ENCODE data around the gene PRRT2. TPM values are rescaled to one million over a fixed set of nuclear protein-coding genes. Genes with fewer than 3 reads are reported as not detected.

PRRT2 gene
- total RNA-seq, 1 donor from 2014 or later = 2.1 TPM

DNA sequence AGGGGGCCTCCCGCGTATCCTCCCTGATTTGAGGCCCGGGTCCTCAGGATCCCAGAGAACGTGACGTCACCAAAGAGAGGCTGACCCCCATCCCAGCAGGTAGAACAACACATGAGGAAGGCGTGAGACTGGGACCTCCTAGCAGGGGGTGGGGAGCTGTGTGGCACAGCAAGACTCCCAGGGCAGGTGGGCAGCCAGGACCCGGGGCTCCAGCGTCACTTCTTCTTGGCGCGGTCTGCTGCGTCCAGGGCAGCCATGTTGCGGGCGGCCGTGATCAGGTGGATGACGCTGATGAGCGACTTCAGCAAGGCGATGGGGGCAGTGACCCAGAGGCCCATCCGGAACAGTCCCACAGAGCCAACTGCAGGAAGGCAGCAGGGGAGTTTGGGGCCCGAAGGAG lies 47.0 kb downstream of the PRRT2 start:
- peaks cover 38% of the 10 kb centered on the region for H3K4me1 ChIP-seq
- no peaks in the 10 kb centered on the region for H3K9me3 ChIP-seq (replicated peaks)
- intact Hi-C loops (cut with micrococcal nuclease) = no loop called here
- no peaks in the 10 kb centered on the region for H3K27me3 ChIP-seq (ENCODE audit: low read depth)
- DNase-seq = no peak
- TF ChIP-seq, protein P1, sequence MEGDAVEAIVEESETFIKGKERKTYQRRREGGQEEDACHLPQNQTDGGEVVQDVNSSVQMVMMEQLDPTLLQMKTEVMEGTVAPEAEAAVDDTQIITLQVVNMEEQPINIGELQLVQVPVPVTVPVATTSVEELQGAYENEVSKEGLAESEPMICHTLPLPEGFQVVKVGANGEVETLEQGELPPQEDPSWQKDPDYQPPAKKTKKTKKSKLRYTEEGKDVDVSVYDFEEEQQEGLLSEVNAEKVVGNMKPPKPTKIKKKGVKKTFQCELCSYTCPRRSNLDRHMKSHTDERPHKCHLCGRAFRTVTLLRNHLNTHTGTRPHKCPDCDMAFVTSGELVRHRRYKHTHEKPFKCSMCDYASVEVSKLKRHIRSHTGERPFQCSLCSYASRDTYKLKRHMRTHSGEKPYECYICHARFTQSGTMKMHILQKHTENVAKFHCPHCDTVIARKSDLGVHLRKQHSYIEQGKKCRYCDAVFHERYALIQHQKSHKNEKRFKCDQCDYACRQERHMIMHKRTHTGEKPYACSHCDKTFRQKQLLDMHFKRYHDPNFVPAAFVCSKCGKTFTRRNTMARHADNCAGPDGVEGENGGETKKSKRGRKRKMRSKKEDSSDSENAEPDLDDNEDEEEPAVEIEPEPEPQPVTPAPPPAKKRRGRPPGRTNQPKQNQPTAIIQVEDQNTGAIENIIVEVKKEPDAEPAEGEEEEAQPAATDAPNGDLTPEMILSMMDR (IDR thresholded peaks at IDR 0.05; ENCODE audit: borderline replicate concordance) = no peak
- H3K4me3 ChIP-seq = no peak overlapping the region
- H3K36me3 ChIP-seq = peaks cover 33% of the 10 kb centered on the region
- H3K27ac ChIP-seq (replicated peaks) = no peak overlapping the region

DNA sequence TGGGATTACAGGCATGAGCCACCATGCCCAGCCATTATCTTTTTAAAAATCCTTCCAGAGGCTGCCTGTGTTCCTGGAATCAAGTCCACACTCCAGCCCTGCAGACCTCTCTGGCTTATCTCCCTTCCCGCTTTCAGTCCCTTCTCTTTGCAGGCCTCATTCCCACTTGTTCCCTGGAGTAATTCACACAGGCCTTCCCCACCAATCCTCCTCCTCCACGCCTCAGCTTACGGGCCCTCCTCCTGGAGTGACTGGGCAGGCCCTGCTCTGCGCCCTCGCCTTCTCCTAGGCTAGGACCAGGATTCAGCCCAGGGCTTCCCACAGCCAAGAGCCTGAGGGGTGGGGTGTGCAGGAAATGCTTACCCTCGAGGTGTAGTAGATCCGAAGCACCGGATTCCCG lies 48.2 kb downstream of the PRRT2 start:
- Histone ChIP-seq H3K9me3 (replicated peaks) (no peaks in the 10 kb centered on the region), H3K27me3 (ENCODE audit: low read depth) (no peaks in the 10 kb centered on the region), H3K36me3 (peaks cover 33% of the 10 kb centered on the region), H3K4me1 (peaks cover 38% of the 10 kb centered on the region), H3K4me3 (no peak overlapping the region), H3K27ac (replicated peaks) (no peak overlapping the region)
- TF ChIP-seq, protein P1 (IDR thresholded peaks at IDR 0.05; ENCODE audit: borderline replicate concordance) = no peak
- DNase-seq = peak; percentile 41
- intact Hi-C loops (cut with micrococcal nuclease) = no loop called here

DNA sequence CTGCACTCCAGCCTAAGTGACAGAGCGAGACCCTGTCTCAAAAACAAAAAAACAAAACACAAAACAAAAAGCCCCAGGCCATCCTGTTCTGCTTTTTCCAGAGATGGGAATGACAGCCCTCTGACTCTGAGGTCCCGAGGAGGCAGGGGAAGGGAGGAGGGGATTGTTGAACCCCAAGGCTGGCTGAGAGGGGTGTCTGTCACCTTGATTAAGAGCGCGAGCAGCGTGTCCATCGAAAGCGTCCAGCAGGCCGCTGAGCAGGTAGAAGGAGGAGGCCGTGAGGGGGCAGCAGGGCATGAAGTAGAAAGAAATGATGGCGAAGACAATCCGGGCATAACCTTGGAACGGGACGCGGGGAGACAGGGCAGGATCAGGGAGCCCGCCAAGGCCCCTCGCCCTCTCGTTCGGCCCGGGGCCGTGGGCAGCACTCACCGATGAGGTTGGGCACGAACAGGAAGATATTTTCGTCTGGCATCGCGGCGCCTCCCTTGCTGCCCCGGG lies 50.4 kb downstream of the PRRT2 start:
- Histone ChIP-seq H3K4me3 (peak overlapping the region; percentile 95), H3K27ac (replicated peaks) (peak overlapping the region; percentile 94), H3K9me3 (replicated peaks) (no peaks in the 10 kb centered on the region), H3K4me1 (peaks cover 31% of the 10 kb centered on the region), H3K27me3 (ENCODE audit: low read depth) (no peaks in the 10 kb centered on the region), H3K36me3 (peaks cover 33% of the 10 kb centered on the region)
- intact Hi-C loops (cut with micrococcal nuclease) = no loop called here
- peak; percentile 24 for DNase-seq
- TF ChIP-seq, protein P1 (IDR thresholded peaks at IDR 0.05; ENCODE audit: borderline replicate concordance) = no peak

DNA sequence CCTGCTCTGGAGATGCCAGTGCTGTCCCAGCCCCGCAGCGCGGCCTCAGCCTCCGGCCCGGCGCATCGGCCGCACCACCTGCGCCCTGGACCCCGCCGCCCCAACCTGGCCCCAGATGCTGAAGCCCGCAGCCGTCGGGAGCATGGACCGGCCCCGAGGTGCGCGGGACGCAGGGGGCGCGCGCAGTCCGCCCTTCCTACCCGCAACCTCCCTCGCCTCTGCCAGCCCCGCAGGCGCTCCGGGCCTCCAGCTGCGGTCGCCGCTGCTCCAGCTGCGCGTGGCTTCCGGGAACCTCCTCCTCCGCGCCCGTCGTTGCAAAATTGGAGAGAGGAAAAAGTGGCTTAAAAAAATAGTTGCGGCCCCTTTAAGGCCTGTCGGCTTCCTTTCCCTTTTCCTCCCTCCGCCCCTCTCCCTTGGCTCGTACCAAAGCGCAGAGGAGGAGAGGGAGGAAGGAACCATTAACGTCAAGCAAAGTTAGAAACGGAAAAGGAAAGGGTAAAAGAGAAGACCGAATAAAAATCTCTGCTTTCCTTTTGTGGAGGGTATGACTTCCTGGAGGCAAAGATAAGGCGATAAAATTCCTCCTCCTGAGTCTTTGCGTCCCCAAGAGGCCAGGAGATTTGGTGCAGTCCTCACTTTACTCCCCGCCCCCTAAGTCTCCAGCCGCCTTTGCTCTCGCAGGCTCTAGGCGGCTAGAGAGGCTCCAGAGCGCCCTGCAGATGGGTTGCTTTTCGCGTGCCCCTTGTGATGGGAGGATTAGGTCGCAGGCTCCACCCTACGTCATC lies 51.1 kb downstream of the PRRT2 start, which contains the start of gene CDIPT:
CDIPT (minus strand) TSS at position 343 of the 785 bp plus-strand sequence. CDS start 369 bp downstream, outside the sequence.
- Histone ChIP-seq H3K9me3 (replicated peaks) (no peaks in the 10 kb centered on the region), H3K36me3 (peaks cover 33% of the 10 kb centered on the region), H3K27me3 (ENCODE audit: low read depth) (no peaks in the 10 kb centered on the region), H3K4me1 (peaks cover 31% of the 10 kb centered on the region), H3K4me3 (peak within 1 kb of the TSS; percentile 95), H3K27ac (replicated peaks) (peak within 1 kb of the TSS; percentile 94)
- TF ChIP-seq, protein P1 (IDR thresholded peaks at IDR 0.05; ENCODE audit: borderline replicate concordance) = peak; percentile 60
- intact Hi-C loops (cut with micrococcal nuclease) = no loop called here
- peak; percentile 93 for DNase-seq

DNA sequence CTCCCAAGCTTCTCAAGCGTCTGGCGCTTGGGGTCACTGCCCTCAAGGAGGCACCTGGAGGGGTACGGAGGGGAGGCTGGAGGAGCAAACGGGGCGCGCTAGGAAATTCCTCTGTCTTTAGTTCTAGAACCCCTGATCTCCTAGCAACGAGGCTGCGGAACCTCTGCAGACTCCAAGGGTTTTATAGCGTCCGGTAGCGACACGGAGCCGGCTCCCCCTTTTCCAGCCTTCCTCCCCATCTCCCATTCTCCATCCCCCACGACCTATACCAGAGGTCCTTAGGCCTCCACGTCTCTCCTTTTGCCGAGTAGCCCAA lies 51.6 kb downstream of the PRRT2 start:
- Histone ChIP-seq H3K4me1 (peaks cover 31% of the 10 kb centered on the region), H3K4me3 (peak overlapping the region; percentile 95), H3K27me3 (ENCODE audit: low read depth) (no peaks in the 10 kb centered on the region), H3K9me3 (replicated peaks) (no peaks in the 10 kb centered on the region), H3K36me3 (peaks cover 28% of the 10 kb centered on the region), H3K27ac (replicated peaks) (peak overlapping the region; percentile 94)
- DNase-seq = no peak
- intact Hi-C loops (cut with micrococcal nuclease) = no loop called here
- TF ChIP-seq, protein P1 (IDR thresholded peaks at IDR 0.05; ENCODE audit: borderline replicate concordance) = no peak

Data from left ventricle myocardium inferior (tissue), 1 donor.